Activated naive CD8-positive, alpha-beta T cell treated with anti-CD3 and anti-CD28 coated beads, Interleukin-2, amount 50 U/mL, for 24 hours (primary cell): Measurements from ENCODE around the gene CNTRL.

Experiments
- ATAC-seq: fragments of 150-1000 bp; cut with Tn5 transposase; one replicate; pipeline ENCODE4 v1.10.0; 2021
- DNase-seq: peaks from one replicate; pipeline ENCODE4 v3.0.0; 2021
- H3K27ac Mint-ChIP-seq: one replicate; pipeline ENCODE4 v1.8.0; 2021; ENCODE audit warnings: mild to moderate bottlenecking, mixed read lengths
- H3K27me3 Mint-ChIP-seq: one replicate; pipeline ENCODE4 v1.8.0; 2021; ENCODE audit warnings: mixed read lengths
- H3K36me3 Mint-ChIP-seq: one replicate; pipeline ENCODE4 v1.8.0; 2021; ENCODE audit warnings: low read depth, mixed read lengths
- H3K4me1 Mint-ChIP-seq: one replicate; pipeline ENCODE4 v1.8.0; 2021; ENCODE audit warnings: mixed read lengths
- H3K4me3 Mint-ChIP-seq: one replicate; pipeline ENCODE4 v1.8.0; 2021; ENCODE audit warnings: mild to moderate bottlenecking, moderate library complexity, mixed read lengths
- H3K9me3 Mint-ChIP-seq: one replicate; pipeline ENCODE4 v1.8.0; 2021; ENCODE audit warnings: mixed read lengths

Gene CNTRL

GRCh38 chr9:121189006-121189405, 114.3 kb downstream of the CNTRL start:
- H3K27me3 Mint-ChIP-seq, result no peaks in the 10 kb centered on the region
- peaks cover 89% of the 10 kb centered on the region for H3K4me1 Mint-ChIP-seq
- H3K27ac Mint-ChIP-seq, result peak overlapping the region; percentile 26
- ATAC-seq (no peak), DNase-seq (no peak)
- H3K4me3 Mint-ChIP-seq, result no peak overlapping the region
- H3K9me3 Mint-ChIP-seq, result no peaks in the 10 kb centered on the region
- peaks cover 41% of the 10 kb centered on the region for H3K36me3 Mint-ChIP-seq

GRCh38 chr9:121189660-121190059, 114.9 kb downstream of the CNTRL start:
- DNase-seq (no peak), ATAC-seq (no peak)
- peak overlapping the region; percentile 17 for H3K27ac Mint-ChIP-seq
- peaks cover 37% of the 10 kb centered on the region for H3K36me3 Mint-ChIP-seq
- no peaks in the 10 kb centered on the region for H3K27me3 Mint-ChIP-seq
- H3K9me3 Mint-ChIP-seq, result no peaks in the 10 kb centered on the region
- no peak overlapping the region for H3K4me3 Mint-ChIP-seq
- H3K4me1 Mint-ChIP-seq, result peaks cover 88% of the 10 kb centered on the region

GRCh38 chr9:121191235-121191634, 116.5 kb downstream of the CNTRL start:
- Mint-ChIP-seq H3K36me3 (peaks cover 23% of the 10 kb centered on the region), H3K4me3 (no peak overlapping the region), H3K9me3 (no peaks in the 10 kb centered on the region), H3K27me3 (no peaks in the 10 kb centered on the region), H3K27ac (peak overlapping the region; percentile 67), H3K4me1 (peaks cover 88% of the 10 kb centered on the region)
- ATAC-seq (peak; percentile 46), DNase-seq (no peak)

- no peaks in the 10 kb centered on the region for H3K9me3 Mint-ChIP-seq
- H3K27me3 Mint-ChIP-seq, result no peaks in the 10 kb centered on the region
- H3K4me1 Mint-ChIP-seq, result peaks cover 89% of the 10 kb centered on the region
- H3K4me3 Mint-ChIP-seq, result no peak overlapping the region
- DNase-seq (no peak), ATAC-seq (no peak)
- H3K36me3 Mint-ChIP-seq, result peaks cover 17% of the 10 kb centered on the region
- H3K27ac Mint-ChIP-seq, result peak overlapping the region; percentile 39
These were observed 117.8 kb downstream of the CNTRL start for GRCh38 chr9:121192518-121192917.

GRCh38 chr9:121192959-121193640, 118.3 kb downstream of the CNTRL start:
- Mint-ChIP-seq H3K27me3 (no peaks in the 10 kb centered on the region), H3K27ac (no peak overlapping the region), H3K4me1 (peaks cover 89% of the 10 kb centered on the region), H3K36me3 (peaks cover 17% of the 10 kb centered on the region), H3K4me3 (no peak overlapping the region), H3K9me3 (no peaks in the 10 kb centered on the region)
- DNase-seq (no peak), ATAC-seq (no peak)

GRCh38 chr9:121194730-121195129, 120.0 kb downstream of the CNTRL start:
- H3K9me3 Mint-ChIP-seq, result no peaks in the 10 kb centered on the region
- peak overlapping the region; percentile 46 for H3K27ac Mint-ChIP-seq
- H3K4me1 Mint-ChIP-seq, result peaks cover 92% of the 10 kb centered on the region
- ATAC-seq (peak; percentile 34), DNase-seq (no peak)
- H3K4me3 Mint-ChIP-seq, result no peak overlapping the region
- no peaks in the 10 kb centered on the region for H3K27me3 Mint-ChIP-seq
- H3K36me3 Mint-ChIP-seq, result peaks cover 16% of the 10 kb centered on the region

GRCh38 chr9:121196389-121196788, 121.6 kb downstream of the CNTRL start:
- H3K27ac Mint-ChIP-seq, result no peak overlapping the region
- no peaks in the 10 kb centered on the region for H3K27me3 Mint-ChIP-seq
- no peak for ATAC-seq
- no peaks in the 10 kb centered on the region for H3K9me3 Mint-ChIP-seq
- peaks cover 11% of the 10 kb centered on the region for H3K36me3 Mint-ChIP-seq
- H3K4me3 Mint-ChIP-seq, result no peak overlapping the region
- DNase-seq, result no peak
- peaks cover 81% of the 10 kb centered on the region for H3K4me1 Mint-ChIP-seq

GRCh38 chr9:121197132-121197531, 122.4 kb downstream of the CNTRL start:
- Mint-ChIP-seq H3K27ac (no peak overlapping the region), H3K36me3 (peaks cover 14% of the 10 kb centered on the region), H3K4me1 (peaks cover 80% of the 10 kb centered on the region), H3K27me3 (peaks cover 5% of the 10 kb centered on the region), H3K4me3 (peak overlapping the region; percentile 37), H3K9me3 (no peaks in the 10 kb centered on the region)
- ATAC-seq (no peak), DNase-seq (no peak)

GRCh38 chr9:121198512-121199042, 123.8 kb downstream of the CNTRL start:
- no peak overlapping the region for H3K27ac Mint-ChIP-seq

GRCh38 chr9:121199921-121200320, 125.2 kb downstream of the CNTRL start:
- DNase-seq, result no peak
- Mint-ChIP-seq H3K9me3 (no peaks in the 10 kb centered on the region), H3K27ac (peak overlapping the region; percentile 59)

More at GRCh38 chr9:121198512-121199042, 123.8 kb downstream of the CNTRL start:
- no peak for ATAC-seq
- H3K4me1 Mint-ChIP-seq, result peaks cover 74% of the 10 kb centered on the region
- H3K9me3 Mint-ChIP-seq, result no peaks in the 10 kb centered on the region
- peak overlapping the region; percentile 92 for H3K4me3 Mint-ChIP-seq
- H3K36me3 Mint-ChIP-seq, result peaks cover 14% of the 10 kb centered on the region
- H3K27me3 Mint-ChIP-seq, result peaks cover 5% of the 10 kb centered on the region
- no peak for DNase-seq

GRCh38 chr9:121200356-121200755, 125.6 kb downstream of the CNTRL start:
- DNase-seq (no peak), ATAC-seq (no peak)
- Mint-ChIP-seq H3K36me3 (peaks cover 14% of the 10 kb centered on the region), H3K27me3 (peaks cover 5% of the 10 kb centered on the region), H3K27ac (peak overlapping the region; percentile 88), H3K9me3 (no peaks in the 10 kb centered on the region), H3K4me3 (peak overlapping the region; percentile 92), H3K4me1 (peaks cover 59% of the 10 kb centered on the region)

More at GRCh38 chr9:121199921-121200320, 125.2 kb downstream of the CNTRL start:
- peaks cover 64% of the 10 kb centered on the region for H3K4me1 Mint-ChIP-seq
- no peak for ATAC-seq
- H3K36me3 Mint-ChIP-seq, result peaks cover 14% of the 10 kb centered on the region
- peaks cover 5% of the 10 kb centered on the region for H3K27me3 Mint-ChIP-seq
- H3K4me3 Mint-ChIP-seq, result peak overlapping the region; percentile 92

GRCh38 chr9:121201045-121201737, 126.4 kb downstream of the CNTRL start:
- H3K36me3 Mint-ChIP-seq, result peaks cover 14% of the 10 kb centered on the region
- no peaks in the 10 kb centered on the region for H3K9me3 Mint-ChIP-seq
- H3K27ac Mint-ChIP-seq, result peak overlapping the region; percentile 90
- peak; percentile 18 for ATAC-seq
- H3K27me3 Mint-ChIP-seq, result peaks cover 5% of the 10 kb centered on the region
- peak; percentile 49 for DNase-seq
- peak overlapping the region; percentile 92 for H3K4me3 Mint-ChIP-seq
- H3K4me1 Mint-ChIP-seq, result peaks cover 51% of the 10 kb centered on the region

- Mint-ChIP-seq H3K27ac (peak within 1 kb of the TSS; percentile 90), H3K4me3 (peak within 1 kb of the TSS; percentile 92), H3K27me3 (peaks cover 5% of the 10 kb centered on the region), H3K9me3 (no peaks in the 10 kb centered on the region), H3K36me3 (peaks cover 14% of the 10 kb centered on the region), H3K4me1 (peaks cover 51% of the 10 kb centered on the region)
- ATAC-seq, result peak; percentile 93
- DNase-seq, result peak; percentile 100
These were observed 127.2 kb downstream of the CNTRL start, which contains the start of gene RAB14 for GRCh38 chr9:121201738-121202533. Gene RAB14 (minus strand): TSS chr9:121201869. CDS start chr9:121193412, 8,457 bp downstream.

- DNase-seq (no peak), ATAC-seq (no peak)
- no peak overlapping the region for H3K4me3 Mint-ChIP-seq
- no peak overlapping the region for H3K27ac Mint-ChIP-seq
- peaks cover 5% of the 10 kb centered on the region for H3K27me3 Mint-ChIP-seq
- H3K9me3 Mint-ChIP-seq, result no peaks in the 10 kb centered on the region
- H3K36me3 Mint-ChIP-seq, result peaks cover 12% of the 10 kb centered on the region
- peaks cover 44% of the 10 kb centered on the region for H3K4me1 Mint-ChIP-seq
These were observed 129.4 kb downstream of the CNTRL start for GRCh38 chr9:121204121-121204520.
